K562 (cell line): ENCODE results near the gene EIF5B. TPM values are rescaled to one million over a fixed set of nuclear protein-coding genes. Genes with fewer than 3 reads are reported as not detected.
A peak's percentile ranks its signal among the peaks of the same experiment; 100 is the strongest.

Experiments
- FOXP4 ChIP-seq: sonication (generic); formaldehyde crosslinking; IDR thresholded peaks from 2 replicates; pipeline ENCODE4 v1.8.0; 2022; ENCODE audit warnings: mild to moderate bottlenecking, missing genetic modification reagents, borderline replicate concordance
- HDGF ChIP-seq: fragments of 450-650 bp; IDR thresholded peaks from 2 replicates; pipeline ENCODE4 v1.6.1; 2016
- MAZ ChIP-seq, 2 experiments: fragments of 450-650 bp in 1 of 2; sonication (generic) in 1 of 2; formaldehyde crosslinking; IDR thresholded peaks in 1 of 2; conservative IDR thresholded peaks in 1 of 2; 2 replicates each; pipeline versions ENCODE4 v1.4.0 to v1.5.0; 2020; ENCODE audit warnings: mild to moderate bottlenecking in 1 of 2, missing genetic modification reagents in 1 of 2
- RBBP5 ChIP-seq: fragments of 200-600 bp; sonication (generic); IDR thresholded peaks from 2 replicates; pipeline ENCODE4 v1.6.1; 2012; ENCODE audit warnings: borderline replicate concordance, mild to moderate bottlenecking, low read length, control low read depth, inconsistent platforms; ENCODE audit not compliant: insufficient read depth, poor library complexity, severe bottlenecking
- RREB1 ChIP-seq: fragments of 250-450 bp; sonication (Bioruptor Pico); IDR thresholded peaks from 2 replicates; pipeline ENCODE4 v1.4.0; 2020
- ZC3H4 ChIP-seq: sonication (generic); formaldehyde crosslinking; IDR thresholded peaks from 2 replicates; pipeline ENCODE4 v1.9.0; 2021; ENCODE audit warnings: missing genetic modification reagents, borderline replicate concordance
- ZNF124 ChIP-seq: sonication (generic); formaldehyde crosslinking; IDR thresholded peaks from 2 replicates; pipeline ENCODE4 v1.8.1; 2022; ENCODE audit warnings: missing genetic modification reagents
- ZNF318 ChIP-seq, 2 experiments: fragments of 450-650 bp; IDR thresholded peaks; 2 replicates each; pipeline ENCODE4 v1.6.1; 2016; ENCODE audit warnings: mild to moderate bottlenecking in 2 of 2, borderline replicate concordance in 1 of 2, low read depth in 1 of 2, moderate library complexity in 1 of 2
- polyA plus RNA-seq, 8 experiments: library from polyadenylated mRNA; depleted of rRNA in 4 of 8; stranded (reverse) in 5 of 8; unstranded in 3 of 8; fragments of >200 nt; fragmentation: Nextera tagmentation in 2 of 8; fragmentation: Illumina TruSeq in 1 of 8; extraction: Ambion mirVana in 2 of 8; extraction: Trizol in 1 of 8; gene quantifications; 2 replicates each; pipeline versions ENCODE4 v1.2.1 to v1.2.3, GENCODE V29; 2011 to 2014; ENCODE audit warnings: inconsistent platforms in 1 of 8, missing spikeins in 1 of 8
- total RNA-seq, 7 experiments: library from RNA; depleted of rRNA in 6 of 7; stranded (reverse); fragments of >200 nt in 6 of 7; fragmentation: Illumina TruSeq in 2 of 7; extraction: Trizol in 2 of 7; gene quantifications; 2 replicates each; pipeline versions ENCODE4 v1.2.1 to v1.2.3, GENCODE V29; 2011 to 2021; ENCODE audit warnings: low replicate concordance in 1 of 7

The EIF5B gene
- total and polyA plus RNA-seq, 9 of the 15 experiments (the other 6 are each of a cell fraction or from before 2014, with no cell fraction given): 26.5 to 143 (median 47.7) TPM

- TF ChIP-seq RBBP5 (peak; percentile 85), ZNF124 (CRISPR knock-in tag) (no peak), ZC3H4 (CRISPR knock-in tag) (0 out of 2 replicates have a peak, but pooled peaks have one; percentile 54), MAZ (CRISPR knock-in tag; conservative IDR thresholded peaks at IDR 0.05 in 1 of 2, IDR thresholded peaks at IDR 0.05 in 1 of 2) (peak; percentile 40 to 56), ZNF318 (IDR thresholded peaks at IDR 0.05; ENCODE audit: borderline replicate concordance in 1 of 2, low read depth in 1 of 2) (no peak), RREB1 (CRISPR knock-in tag) (0 out of 2 replicates have a peak, but pooled peaks have one; percentile 34), HDGF (no peak), FOXP4 (CRISPR knock-in tag) (peak; percentile 50; the same call in 1 of the 2 replicates)
Measured at GRCh38 chr2:99337113-99338028, at the start of gene EIF5B (continued).
